Muscle layer of duodenum (tissue), 2 donors: Measurements from ENCODE around the gene SNAP29.

ENCODE experiments used
- H3K27ac ChIP-seq: one replicate; pipeline ENCODE4 v1.7.0; 2013; ENCODE audit warnings: mild to moderate bottlenecking, low read length
- H3K27me3 ChIP-seq: one replicate; pipeline ENCODE4 v1.7.0; 2013; ENCODE audit warnings: low read depth, mild to moderate bottlenecking, control low read depth, low read length
- H3K36me3 ChIP-seq, 2 donors: one replicate each; pipeline ENCODE4 v1.7.0; 2013; ENCODE audit warnings: low read length in 2 of 2, control low read depth in 1 of 2, mild to moderate bottlenecking in 1 of 2; ENCODE audit not compliant: insufficient read depth in 2 of 2, control insufficient read depth in 1 of 2
- H3K4me1 ChIP-seq, 2 donors: one replicate each; pipeline ENCODE4 v1.7.0; 2013; ENCODE audit warnings: low read length in 2 of 2, mild to moderate bottlenecking in 2 of 2, control low read depth in 1 of 2, moderate library complexity in 1 of 2; ENCODE audit not compliant: insufficient read depth in 2 of 2, control insufficient read depth in 1 of 2
- H3K4me3 ChIP-seq, 2 donors: one replicate each; pipeline ENCODE4 v1.7.0; 2013; ENCODE audit warnings: low read length in 2 of 2, low read depth in 1 of 2, mild to moderate bottlenecking in 1 of 2
- H3K9me3 ChIP-seq, 2 donors: one replicate each; pipeline ENCODE4 v1.7.0; 2013; ENCODE audit warnings: low read length in 2 of 2, control low read depth in 1 of 2, mild to moderate bottlenecking in 1 of 2; ENCODE audit not compliant: control insufficient read depth in 1 of 2
- donor health status: healthy.

Gene SNAP29

GRCh38 chr22:20857247-20857643 lies 1.6 kb upstream of the SNAP29 start:
- H3K27ac ChIP-seq: peak overlapping the region; percentile 60
- H3K4me3 ChIP-seq: peak overlapping the region; percentile 74 to 90
- peaks cover 0 to 2% of the 10 kb centered on the region in 2 donors for H3K36me3 ChIP-seq
- H3K27me3 ChIP-seq: no peaks in the 10 kb centered on the region
- no peaks in the 10 kb centered on the region for H3K9me3 ChIP-seq
- H3K4me1 ChIP-seq: peaks cover 18 to 35% of the 10 kb centered on the region in 2 donors

GRCh38 chr22:20857838-20858614 lies 781 bp upstream of the SNAP29 start:
- Histone ChIP-seq H3K4me3 (peak overlapping the region; percentile 74 to 90), H3K27me3 (no peaks in the 10 kb centered on the region), H3K36me3 (peaks cover 0 to 3% of the 10 kb centered on the region in 2 donors), H3K4me1 (peaks cover 18 to 34% of the 10 kb centered on the region in 2 donors), H3K27ac (peak overlapping the region; percentile 60), H3K9me3 (no peaks in the 10 kb centered on the region)

- Histone ChIP-seq H3K27me3 (no peaks in the 10 kb centered on the region), H3K4me3 (peak overlapping the region; percentile 90 to 92), H3K27ac (peak overlapping the region; percentile 50), H3K36me3 (peaks cover 3 to 11% of the 10 kb centered on the region in 2 donors), H3K4me1 (peaks cover 18 to 29% of the 10 kb centered on the region in 2 donors), H3K9me3 (no peaks in the 10 kb centered on the region)
These were observed 808 bp downstream of the SNAP29 start for GRCh38 chr22:20859615-20860014.

- Histone ChIP-seq H3K9me3 (no peaks in the 10 kb centered on the region), H3K27ac (no peak overlapping the region), H3K27me3 (no peaks in the 10 kb centered on the region), H3K4me1 (peaks cover 18 to 29% of the 10 kb centered on the region in 2 donors), H3K36me3 (peaks cover 3 to 11% of the 10 kb centered on the region in 2 donors), H3K4me3 (no peak overlapping the region)
These were observed 3.7 kb downstream of the SNAP29 start for GRCh38 chr22:20862540-20862939.

- H3K9me3 ChIP-seq: no peaks in the 10 kb centered on the region
- peaks cover 3 to 11% of the 10 kb centered on the region in 2 donors for H3K36me3 ChIP-seq
- H3K27ac ChIP-seq: no peak overlapping the region
- no peak overlapping the region for H3K4me3 ChIP-seq
- no peaks in the 10 kb centered on the region for H3K27me3 ChIP-seq
- peaks cover 22 to 33% of the 10 kb centered on the region in 2 donors for H3K4me1 ChIP-seq
These were observed 4.6 kb downstream of the SNAP29 start for GRCh38 chr22:20863366-20863765.

GRCh38 chr22:20864186-20864908 lies 5.5 kb downstream of the SNAP29 start:
- Histone ChIP-seq H3K4me3 (no peak overlapping the region), H3K4me1 (peaks cover 22 to 32% of the 10 kb centered on the region in 2 donors), H3K36me3 (peaks cover 3 to 11% of the 10 kb centered on the region in 2 donors), H3K27ac (no peak overlapping the region), H3K9me3 (no peaks in the 10 kb centered on the region), H3K27me3 (no peaks in the 10 kb centered on the region)

- Histone ChIP-seq H3K36me3 (peaks cover 3 to 13% of the 10 kb centered on the region in 2 donors), H3K4me1 (peaks cover 15 to 23% of the 10 kb centered on the region in 2 donors), H3K27me3 (no peaks in the 10 kb centered on the region), H3K4me3 (no peak overlapping the region), H3K9me3 (no peaks in the 10 kb centered on the region), H3K27ac (no peak overlapping the region)
These were observed 6.5 kb downstream of the SNAP29 start for GRCh38 chr22:20865331-20865730.

GRCh38 chr22:20865875-20866445 lies 7.2 kb downstream of the SNAP29 start:
- peaks cover 15 to 22% of the 10 kb centered on the region in 2 donors for H3K4me1 ChIP-seq
- H3K27ac ChIP-seq: no peak overlapping the region
- H3K36me3 ChIP-seq: peaks cover 8 to 19% of the 10 kb centered on the region in 2 donors
- no peak overlapping the region for H3K4me3 ChIP-seq
- no peaks in the 10 kb centered on the region for H3K9me3 ChIP-seq
- no peaks in the 10 kb centered on the region for H3K27me3 ChIP-seq

GRCh38 chr22:20866736-20867135 lies 7.9 kb downstream of the SNAP29 start:
- no peak overlapping the region for H3K4me3 ChIP-seq
- H3K36me3 ChIP-seq: peaks cover 8 to 21% of the 10 kb centered on the region in 2 donors
- H3K4me1 ChIP-seq: peaks cover 15 to 22% of the 10 kb centered on the region in 2 donors
- H3K9me3 ChIP-seq: no peaks in the 10 kb centered on the region
- no peaks in the 10 kb centered on the region for H3K27me3 ChIP-seq
- peak overlapping the region; percentile 79 for H3K27ac ChIP-seq

GRCh38 chr22:20867179-20868024 lies 8.6 kb downstream of the SNAP29 start:
- Histone ChIP-seq H3K27me3 (no peaks in the 10 kb centered on the region), H3K27ac (peak overlapping the region; percentile 79), H3K4me3 (no peak overlapping the region), H3K36me3 (peaks cover 6 to 21% of the 10 kb centered on the region in 2 donors), H3K4me1 (peaks cover 15 to 20% of the 10 kb centered on the region in 2 donors), H3K9me3 (no peaks in the 10 kb centered on the region)
